ENCODE measurements around the gene TMPRSS9.

Gene TMPRSS9

GRCh38 chr19:2354670-2355069 is 5.4 kb upstream of the TMPRSS9 start:
- Histone ChIP-seq H3K4me3 (ENCODE audit: low read depth, low read length, poor library complexity, severe bottlenecking) (no peak overlapping the region), H3K27ac (ENCODE audit: low read depth, low read length, poor library complexity, severe bottlenecking) (no peak overlapping the region), H3K4me2 (ENCODE audit: low read length) (no peak overlapping the region), H3K9me3 (ENCODE audit: low read length) (no peaks in the 10 kb centered on the region), H4K20me1 (ENCODE audit: insufficient read depth, low read length) (no peaks in the 10 kb centered on the region), H3K79me2 (ENCODE audit: insufficient read depth, low read length) (no peaks in the 10 kb centered on the region), H3K9me2 (ENCODE audit: low read depth, low read length) (no peaks in the 10 kb centered on the region), H3F3A (ENCODE audit: insufficient read depth, low read length) (no peaks in the 10 kb centered on the region), H3K27me3 (ENCODE audit: insufficient read depth, low read length) (0 out of 2 replicates have a peak, but pooled peaks cover 5% of the 10 kb centered on the region), H3K4me1 (ENCODE audit: insufficient read depth, low read length, severe bottlenecking) (no peaks in the 10 kb centered on the region), H3K9ac (ENCODE audit: low read length) (no peak overlapping the region), H2AFZ (ENCODE audit: low read length) (no peak overlapping the region), H3K36me3 (ENCODE audit: insufficient read depth, low read length) (peaks cover 49% of the 10 kb centered on the region)
- TF ChIP-seq EZH2 (IDR thresholded peaks at IDR 0.05; ENCODE audit: borderline replicate concordance, low read length): no peak
- TF ChIP-seq, protein P1, sequence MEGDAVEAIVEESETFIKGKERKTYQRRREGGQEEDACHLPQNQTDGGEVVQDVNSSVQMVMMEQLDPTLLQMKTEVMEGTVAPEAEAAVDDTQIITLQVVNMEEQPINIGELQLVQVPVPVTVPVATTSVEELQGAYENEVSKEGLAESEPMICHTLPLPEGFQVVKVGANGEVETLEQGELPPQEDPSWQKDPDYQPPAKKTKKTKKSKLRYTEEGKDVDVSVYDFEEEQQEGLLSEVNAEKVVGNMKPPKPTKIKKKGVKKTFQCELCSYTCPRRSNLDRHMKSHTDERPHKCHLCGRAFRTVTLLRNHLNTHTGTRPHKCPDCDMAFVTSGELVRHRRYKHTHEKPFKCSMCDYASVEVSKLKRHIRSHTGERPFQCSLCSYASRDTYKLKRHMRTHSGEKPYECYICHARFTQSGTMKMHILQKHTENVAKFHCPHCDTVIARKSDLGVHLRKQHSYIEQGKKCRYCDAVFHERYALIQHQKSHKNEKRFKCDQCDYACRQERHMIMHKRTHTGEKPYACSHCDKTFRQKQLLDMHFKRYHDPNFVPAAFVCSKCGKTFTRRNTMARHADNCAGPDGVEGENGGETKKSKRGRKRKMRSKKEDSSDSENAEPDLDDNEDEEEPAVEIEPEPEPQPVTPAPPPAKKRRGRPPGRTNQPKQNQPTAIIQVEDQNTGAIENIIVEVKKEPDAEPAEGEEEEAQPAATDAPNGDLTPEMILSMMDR (IDR thresholded peaks at IDR 0.05; ENCODE audit: low read length): no peak

DNA sequence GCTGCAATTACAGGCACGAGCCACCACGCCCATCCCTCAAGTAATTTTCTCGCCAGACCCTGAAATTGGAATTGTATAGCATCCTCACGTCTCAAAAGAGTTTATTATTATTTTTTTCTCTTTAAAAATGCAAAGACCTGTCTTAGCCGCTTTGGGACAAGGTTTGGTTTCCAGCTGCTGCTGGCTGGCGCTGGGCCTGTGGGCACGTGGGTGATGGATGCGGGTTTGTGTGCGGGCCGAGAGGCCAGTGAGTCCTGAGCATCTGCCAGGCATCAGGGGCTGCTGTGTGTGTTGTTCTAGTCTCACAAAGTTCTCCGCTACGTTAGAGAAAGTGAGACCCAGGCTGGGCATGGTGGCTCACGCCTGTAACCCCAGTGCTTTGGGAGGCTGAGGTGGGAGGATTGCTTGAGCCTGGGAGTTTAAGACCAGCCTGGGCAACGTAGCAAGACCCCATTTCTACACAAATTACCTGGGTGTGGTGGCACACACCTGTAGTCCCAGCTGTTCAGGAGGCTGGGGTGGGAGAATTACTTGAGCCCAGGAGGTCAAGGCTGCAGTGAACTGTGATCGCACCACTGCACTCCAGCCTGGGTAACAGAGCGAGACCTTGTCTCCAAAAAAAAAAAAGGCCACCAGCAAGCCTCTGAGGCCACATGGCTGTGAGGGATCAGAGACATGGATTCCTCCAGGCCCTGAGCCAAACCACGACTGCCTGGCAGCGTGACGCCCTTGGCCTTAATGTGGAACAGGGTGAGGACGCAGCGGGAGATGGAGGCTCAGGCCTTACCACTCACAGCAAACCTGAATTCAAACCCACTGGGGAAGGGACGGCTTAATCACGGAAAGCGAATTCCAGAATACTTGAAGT is 4.7 kb upstream of the TMPRSS9 start:
- H3K36me3 ChIP-seq (ENCODE audit: insufficient read depth, low read length): peaks cover 42% of the 10 kb centered on the region
- H3K9me2 ChIP-seq (ENCODE audit: low read depth, low read length): no peaks in the 10 kb centered on the region
- no peaks in the 10 kb centered on the region for H3K4me1 ChIP-seq (ENCODE audit: insufficient read depth, low read length, severe bottlenecking)
- H3K4me2 ChIP-seq (ENCODE audit: low read length): no peak overlapping the region
- no peaks in the 10 kb centered on the region for H3F3A ChIP-seq (ENCODE audit: insufficient read depth, low read length)
- H3K9ac ChIP-seq (ENCODE audit: low read length): no peak overlapping the region
- H4K20me1 ChIP-seq (ENCODE audit: insufficient read depth, low read length): no peaks in the 10 kb centered on the region
- H2AFZ ChIP-seq (ENCODE audit: low read length): no peak overlapping the region
- no peaks in the 10 kb centered on the region for H3K9me3 ChIP-seq (ENCODE audit: low read length)
- no peak overlapping the region for H3K4me3 ChIP-seq (ENCODE audit: low read depth, low read length, poor library complexity, severe bottlenecking)
- H3K79me2 ChIP-seq (ENCODE audit: insufficient read depth, low read length): no peaks in the 10 kb centered on the region
- no peak for TF ChIP-seq EZH2 (IDR thresholded peaks at IDR 0.05; ENCODE audit: borderline replicate concordance, low read length)
- TF ChIP-seq, protein P1 (IDR thresholded peaks at IDR 0.05; ENCODE audit: low read length): no peak
- H3K27ac ChIP-seq (ENCODE audit: low read depth, low read length, poor library complexity, severe bottlenecking): no peak overlapping the region
- 0 out of 2 replicates have a peak, but pooled peaks cover 5% of the 10 kb centered on the region for H3K27me3 ChIP-seq (ENCODE audit: insufficient read depth, low read length)

- no peaks in the 10 kb centered on the region for H3K79me2 ChIP-seq (ENCODE audit: insufficient read depth, low read length)
- H3K27ac ChIP-seq (ENCODE audit: low read depth, low read length, poor library complexity, severe bottlenecking): no peak overlapping the region
- H3K4me2 ChIP-seq (ENCODE audit: low read length): no peak overlapping the region
- no peak overlapping the region for H3K4me3 ChIP-seq (ENCODE audit: low read depth, low read length, poor library complexity, severe bottlenecking)
- H3F3A ChIP-seq (ENCODE audit: insufficient read depth, low read length): no peaks in the 10 kb centered on the region
- H3K27me3 ChIP-seq (ENCODE audit: insufficient read depth, low read length): 0 out of 2 replicates have a peak, but pooled peaks cover 5% of the 10 kb centered on the region
- H3K4me1 ChIP-seq (ENCODE audit: insufficient read depth, low read length, severe bottlenecking): no peaks in the 10 kb centered on the region
- no peaks in the 10 kb centered on the region for H3K9me3 ChIP-seq (ENCODE audit: low read length)
- no peak overlapping the region for H3K9ac ChIP-seq (ENCODE audit: low read length)
- no peak overlapping the region for H2AFZ ChIP-seq (ENCODE audit: low read length)
- H3K9me2 ChIP-seq (ENCODE audit: low read depth, low read length): no peaks in the 10 kb centered on the region
- H3K36me3 ChIP-seq (ENCODE audit: insufficient read depth, low read length): peaks cover 36% of the 10 kb centered on the region
- H4K20me1 ChIP-seq (ENCODE audit: insufficient read depth, low read length): no peaks in the 10 kb centered on the region
- TF ChIP-seq, protein P1 (IDR thresholded peaks at IDR 0.05; ENCODE audit: low read length): no peak
- TF ChIP-seq EZH2 (IDR thresholded peaks at IDR 0.05; ENCODE audit: borderline replicate concordance, low read length): no peak
Measured at GRCh38 chr19:2356036-2356646, 3.9 kb upstream of the TMPRSS9 start.
